Stimulated activated CD8-positive, alpha-beta memory T cell treated with anti-CD3 and anti-CD28 coated beads, Interleukin-7, amount 100 ng/mL, for 48 hours (primary cell): Measurements from ENCODE around the gene ZMYND15.
"Not testable (repeated sequence)": the region's sequence is repeated elsewhere in the genome, so short reads cannot be mapped to it uniquely, and the experiment has no call there.

Experiments used
- DNase-seq, 2 donors: peaks; one replicate each; pipeline ENCODE4 v3.0.0-alpha.2; 2020; ENCODE audit warnings: low read depth in 1 of 2; ENCODE audit errors: extremely low read depth in 1 of 2

Gene ZMYND15, protein sequence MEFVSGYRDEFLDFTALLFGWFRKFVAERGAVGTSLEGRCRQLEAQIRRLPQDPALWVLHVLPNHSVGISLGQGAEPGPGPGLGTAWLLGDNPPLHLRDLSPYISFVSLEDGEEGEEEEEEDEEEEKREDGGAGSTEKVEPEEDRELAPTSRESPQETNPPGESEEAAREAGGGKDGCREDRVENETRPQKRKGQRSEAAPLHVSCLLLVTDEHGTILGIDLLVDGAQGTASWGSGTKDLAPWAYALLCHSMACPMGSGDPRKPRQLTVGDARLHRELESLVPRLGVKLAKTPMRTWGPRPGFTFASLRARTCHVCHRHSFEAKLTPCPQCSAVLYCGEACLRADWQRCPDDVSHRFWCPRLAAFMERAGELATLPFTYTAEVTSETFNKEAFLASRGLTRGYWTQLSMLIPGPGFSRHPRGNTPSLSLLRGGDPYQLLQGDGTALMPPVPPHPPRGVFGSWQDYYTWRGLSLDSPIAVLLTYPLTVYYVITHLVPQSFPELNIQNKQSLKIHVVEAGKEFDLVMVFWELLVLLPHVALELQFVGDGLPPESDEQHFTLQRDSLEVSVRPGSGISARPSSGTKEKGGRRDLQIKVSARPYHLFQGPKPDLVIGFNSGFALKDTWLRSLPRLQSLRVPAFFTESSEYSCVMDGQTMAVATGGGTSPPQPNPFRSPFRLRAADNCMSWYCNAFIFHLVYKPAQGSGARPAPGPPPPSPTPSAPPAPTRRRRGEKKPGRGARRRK

DNA sequence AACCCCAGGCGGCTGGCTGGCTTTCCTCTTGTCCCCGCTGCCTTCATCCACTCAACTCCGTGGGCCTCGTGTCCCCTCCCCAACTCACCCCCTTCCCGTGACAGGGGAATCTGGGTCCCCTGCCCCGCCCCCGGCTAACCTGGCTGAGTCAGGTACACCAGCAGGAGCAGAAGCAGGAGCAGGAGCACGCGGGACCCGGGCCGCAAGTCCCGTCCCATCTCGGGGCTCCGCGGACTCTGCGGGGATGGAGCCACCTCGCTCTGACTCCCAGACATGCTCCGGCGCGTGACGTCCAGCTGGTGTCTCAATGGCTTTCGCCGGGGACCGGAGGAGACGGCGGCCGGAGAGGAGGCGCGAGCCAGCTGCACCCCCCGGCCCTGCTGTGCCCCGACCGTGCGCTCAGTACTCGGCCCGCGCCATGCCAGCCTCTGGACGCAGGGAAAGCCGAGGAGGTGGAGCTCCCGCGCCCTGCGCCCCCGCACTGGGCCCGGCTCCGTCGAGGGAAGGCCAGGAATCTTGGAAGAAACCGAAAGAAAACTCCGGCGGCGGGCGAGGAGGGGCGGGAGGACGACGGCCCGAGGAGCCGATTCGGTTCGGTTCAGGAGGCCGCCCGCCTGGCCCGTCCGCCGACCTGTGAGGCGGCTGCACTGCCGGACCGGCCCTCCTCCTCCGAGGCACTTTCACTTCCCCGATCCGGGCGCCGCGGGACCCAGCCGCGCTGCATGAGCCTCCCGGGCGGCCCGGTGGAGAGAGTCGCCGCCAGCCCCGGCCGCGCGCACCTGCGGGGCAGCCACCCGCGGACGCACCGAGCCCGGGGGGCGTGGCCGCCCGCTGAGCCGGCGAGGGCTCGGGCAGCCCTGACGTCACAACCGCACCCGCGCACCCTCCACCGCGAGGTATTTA is at the start of gene ZMYND15, which contains the start of gene CXCL16:
Gene ZMYND15 (plus strand): TSS at position 712 of the 903 bp plus-strand sequence. CDS start 716 bp downstream, outside the sequence.
Gene CXCL16 (minus strand): TSS at position 807 of the 903 bp plus-strand sequence. CDS start 589 bp downstream, at position 218.
- no peak for DNase-seq

DNA sequence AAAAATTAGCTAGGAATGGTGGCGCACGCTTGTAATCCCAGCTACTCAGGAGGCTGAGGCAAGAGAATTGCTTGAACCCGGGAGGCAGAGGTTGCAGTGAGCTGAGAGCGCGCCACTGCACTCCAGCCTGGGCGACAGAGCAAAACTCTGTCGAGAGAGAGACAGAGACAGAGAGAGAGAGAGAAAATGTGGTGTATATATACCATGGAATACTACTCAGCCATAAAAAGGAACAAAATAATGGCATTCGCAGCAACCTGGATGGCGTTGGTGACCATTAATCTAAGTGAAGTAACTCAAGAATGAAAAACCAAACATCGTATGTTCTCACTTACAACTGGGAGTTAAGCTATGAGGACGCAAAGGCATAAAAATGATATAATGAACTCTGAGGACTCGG is 49.8 kb upstream of the ZMYND15 start:
- DNase-seq = not testable (repeated sequence)

DNA sequence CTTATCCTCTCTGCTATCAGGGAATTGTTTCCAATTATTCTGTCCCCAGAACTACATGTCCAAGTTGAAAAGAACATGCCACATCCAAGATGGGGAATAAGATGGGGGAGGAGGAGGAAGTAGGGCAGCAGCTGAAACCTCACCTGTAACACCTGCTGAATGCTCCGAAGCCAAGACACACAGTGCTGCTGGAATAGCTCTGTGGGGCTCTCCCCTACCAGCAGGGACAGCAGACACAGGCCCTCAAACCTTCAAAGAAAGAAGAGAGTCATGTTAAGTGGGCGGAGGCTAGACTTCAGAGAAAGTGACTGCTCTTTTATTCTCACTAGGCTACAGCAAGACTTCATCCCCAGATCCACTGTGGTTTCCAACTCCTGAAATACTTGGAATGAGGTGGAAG is 48.9 kb upstream of the ZMYND15 start:
- no peak for DNase-seq

DNA sequence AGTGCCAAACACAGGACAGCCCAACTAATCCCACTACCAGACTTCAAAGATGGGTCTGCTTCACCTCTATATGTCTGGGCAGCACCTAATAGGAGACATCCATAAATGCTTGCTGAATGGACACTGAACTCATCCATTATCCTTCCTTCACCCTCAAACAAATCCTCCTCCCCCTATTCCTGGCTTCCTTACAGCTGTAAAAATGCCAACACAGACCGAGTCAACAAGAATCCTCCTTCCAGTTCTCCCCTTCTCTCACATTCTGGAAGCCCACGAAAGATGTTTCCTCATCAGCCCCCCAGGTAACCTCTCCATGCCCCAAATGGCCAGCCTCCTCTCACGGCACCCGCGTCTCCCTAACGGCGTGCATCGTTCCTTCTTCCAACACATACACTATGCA is 47.9 kb upstream of the ZMYND15 start:
- DNase-seq = no peak

DNA sequence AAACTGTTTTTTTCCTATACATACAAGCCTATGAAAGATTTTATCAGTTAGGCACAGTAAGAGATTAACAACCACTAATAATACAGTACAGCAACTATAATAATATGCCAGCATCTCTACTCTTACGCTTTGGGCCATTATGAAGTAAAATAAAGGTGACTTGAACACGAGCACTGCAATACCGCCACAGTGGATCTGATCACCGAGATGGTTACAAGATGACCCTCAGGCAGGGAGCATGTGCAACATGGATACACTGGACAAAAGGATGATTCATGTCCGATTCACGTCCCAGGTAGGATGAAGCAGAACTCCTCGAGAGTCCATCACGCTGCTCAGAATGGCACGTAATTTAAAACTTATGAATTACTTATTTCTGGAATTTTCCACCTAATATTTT is 46.2 kb upstream of the ZMYND15 start:
- DNase-seq = no peak

DNA sequence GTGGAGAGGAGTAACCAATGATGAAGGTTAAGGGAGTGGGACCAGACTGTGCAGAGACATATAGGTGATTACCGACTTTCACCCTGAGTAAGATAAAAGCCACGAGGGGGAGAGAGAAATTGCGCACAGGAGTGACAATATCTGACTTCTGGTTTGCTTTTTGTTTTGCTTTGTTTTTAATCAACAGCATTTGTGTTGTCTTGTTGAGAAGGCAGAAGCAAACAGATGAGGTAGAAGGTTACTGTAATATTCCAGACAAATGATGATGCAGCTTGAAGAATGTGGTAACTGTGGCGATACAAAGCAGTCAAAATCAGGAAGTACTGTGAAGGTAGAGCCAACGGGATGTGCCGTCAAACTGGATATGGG is 43.2 kb upstream of the ZMYND15 start:
- no peak for DNase-seq

DNA sequence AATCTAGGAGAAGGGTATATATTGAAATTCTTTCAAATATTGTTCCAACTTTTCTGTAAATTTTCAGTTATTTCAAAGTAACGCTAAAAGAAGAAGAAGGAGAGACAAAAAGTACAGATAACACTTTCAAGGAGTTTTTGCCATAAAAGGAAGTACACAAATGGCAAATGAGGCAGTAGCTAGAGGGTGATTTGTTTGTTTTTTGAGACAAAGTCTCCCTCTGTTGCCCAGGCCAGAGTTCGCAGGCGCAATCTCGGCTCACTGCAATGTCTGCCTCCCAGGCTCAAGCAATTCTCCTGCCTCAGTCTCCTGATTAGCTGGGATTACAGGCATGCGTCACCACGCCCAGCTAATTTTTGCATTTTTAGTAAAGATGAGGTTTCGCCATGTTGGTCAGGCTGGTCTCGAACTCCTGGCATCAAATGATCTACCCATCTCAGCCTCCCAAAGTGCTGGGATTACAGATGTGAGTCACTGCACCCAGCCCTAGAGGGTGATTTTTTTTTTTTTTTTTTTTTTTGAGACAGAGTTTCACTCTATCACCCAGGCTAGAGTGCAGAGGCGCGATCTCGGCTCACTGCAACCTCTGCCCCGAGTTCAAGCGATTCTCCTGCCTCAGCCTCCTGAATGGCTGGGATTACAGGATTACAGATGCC is 40.1 kb upstream of the ZMYND15 start:
- not testable (repeated sequence) for DNase-seq

DNA sequence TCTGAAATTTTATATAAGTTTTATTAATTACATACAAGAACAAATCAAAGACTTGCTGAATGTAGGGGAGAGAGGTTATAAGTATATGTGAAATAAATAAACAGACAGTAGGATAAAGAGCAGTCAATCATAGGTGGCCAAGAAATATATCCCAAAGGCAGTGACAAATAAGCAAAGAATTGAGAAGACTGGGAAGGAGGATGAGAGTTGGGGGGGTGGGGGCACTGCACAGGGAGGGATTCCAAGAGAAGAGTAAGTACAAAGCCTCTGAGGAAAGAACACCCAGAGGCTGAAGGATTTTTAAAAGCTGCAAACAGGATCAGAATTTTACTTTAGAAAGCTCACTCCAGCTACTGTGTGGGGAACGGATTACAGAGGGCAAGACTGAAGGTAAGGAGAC is 38.5 kb upstream of the ZMYND15 start:
- no peak for DNase-seq

DNA sequence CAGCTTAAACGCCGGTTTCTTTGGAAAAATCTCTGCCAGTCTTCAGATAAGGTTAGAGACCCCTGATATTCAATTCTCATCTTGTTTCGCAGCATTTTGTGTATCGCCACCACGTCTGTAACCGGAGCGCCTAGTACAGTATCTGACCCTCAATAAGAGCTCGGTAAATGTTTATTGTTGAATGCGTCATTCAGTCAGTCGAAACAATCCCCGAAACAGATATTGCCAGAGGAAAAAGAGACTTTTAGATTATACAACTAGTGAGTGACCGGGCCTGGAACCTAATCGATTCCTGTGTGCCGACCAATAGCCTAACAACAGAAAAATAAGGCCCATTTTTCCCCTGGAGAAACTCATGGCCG is 36.3 kb upstream of the ZMYND15 start:
- DNase-seq = no peak

DNA sequence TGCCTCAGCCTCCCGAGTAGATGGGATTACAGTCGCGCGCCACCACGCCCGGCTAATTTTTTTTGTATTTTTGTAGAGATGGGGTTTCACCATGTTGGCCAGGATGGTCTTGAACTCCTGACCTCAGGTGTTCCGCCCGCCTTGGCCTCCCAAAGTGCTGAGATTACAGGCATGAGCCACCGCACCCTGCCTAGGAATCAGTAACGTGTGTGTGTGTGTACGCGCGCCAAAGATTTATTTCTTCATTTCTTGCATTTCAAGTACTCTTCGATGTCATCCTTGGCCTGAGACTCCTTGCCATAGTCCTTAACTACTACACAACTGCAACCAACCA is 35.1 kb upstream of the ZMYND15 start:
- DNase-seq = not testable (repeated sequence)

DNA sequence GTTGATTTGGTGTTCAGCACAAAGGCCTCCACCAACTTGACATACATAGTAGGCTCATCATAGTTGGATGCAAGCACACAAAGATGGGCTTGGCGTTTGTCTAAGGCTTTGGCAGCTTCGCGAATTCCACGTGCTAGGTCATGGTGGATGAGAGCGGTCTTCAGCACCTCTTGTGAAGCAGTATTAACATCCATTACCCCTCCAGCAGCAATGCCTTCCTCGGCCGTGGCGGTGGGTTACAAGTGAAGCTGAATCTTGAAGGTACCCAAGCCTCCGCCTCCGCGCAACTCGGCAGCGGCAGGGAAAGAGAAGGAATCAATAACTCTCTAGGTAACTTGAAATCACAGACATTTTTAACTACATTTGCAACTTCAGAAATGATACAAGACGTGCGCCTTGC is 34.6 kb upstream of the ZMYND15 start:
- no peak for DNase-seq

DNA sequence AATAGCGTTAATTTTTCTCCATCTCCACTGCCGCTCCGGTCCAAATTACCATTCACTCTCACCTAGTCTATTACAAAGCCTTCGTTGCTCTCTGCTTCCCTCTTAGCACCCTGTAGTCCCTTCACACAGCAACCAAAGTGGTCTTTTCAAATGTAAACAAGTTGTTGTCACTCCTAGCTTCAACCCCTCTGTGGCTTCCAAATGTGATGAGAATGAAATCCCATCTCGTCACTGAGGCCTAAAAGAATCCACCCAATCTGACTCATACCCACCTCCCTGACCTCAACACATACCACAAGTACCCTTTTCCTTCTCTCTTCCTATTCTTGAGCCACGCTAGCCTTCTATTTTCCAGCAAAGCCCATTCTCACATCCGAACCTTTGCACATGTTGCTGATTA is 33.5 kb upstream of the ZMYND15 start:
- no peak for DNase-seq

DNA sequence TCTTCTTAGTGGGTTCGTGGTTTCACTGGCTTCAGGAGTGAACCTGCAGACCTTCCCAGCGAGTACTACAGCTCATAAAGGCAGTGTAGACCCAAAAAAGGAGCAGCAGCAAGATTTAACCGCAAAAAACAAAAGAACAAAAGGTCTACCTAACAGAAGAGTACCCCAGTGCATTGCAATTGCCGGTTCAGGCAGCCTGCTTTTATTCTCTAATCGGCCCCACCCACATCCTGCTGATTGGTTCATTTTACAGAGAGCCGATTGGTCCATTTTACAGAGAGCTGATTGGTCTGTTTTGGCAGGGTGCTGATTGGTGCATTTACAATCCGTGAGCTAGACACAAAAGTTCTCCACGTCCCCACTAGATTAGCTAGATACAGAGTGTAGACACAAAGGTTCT is 31.2 kb upstream of the ZMYND15 start:
- DNase-seq = peak in 1 of 2 donors; percentile 58

DNA sequence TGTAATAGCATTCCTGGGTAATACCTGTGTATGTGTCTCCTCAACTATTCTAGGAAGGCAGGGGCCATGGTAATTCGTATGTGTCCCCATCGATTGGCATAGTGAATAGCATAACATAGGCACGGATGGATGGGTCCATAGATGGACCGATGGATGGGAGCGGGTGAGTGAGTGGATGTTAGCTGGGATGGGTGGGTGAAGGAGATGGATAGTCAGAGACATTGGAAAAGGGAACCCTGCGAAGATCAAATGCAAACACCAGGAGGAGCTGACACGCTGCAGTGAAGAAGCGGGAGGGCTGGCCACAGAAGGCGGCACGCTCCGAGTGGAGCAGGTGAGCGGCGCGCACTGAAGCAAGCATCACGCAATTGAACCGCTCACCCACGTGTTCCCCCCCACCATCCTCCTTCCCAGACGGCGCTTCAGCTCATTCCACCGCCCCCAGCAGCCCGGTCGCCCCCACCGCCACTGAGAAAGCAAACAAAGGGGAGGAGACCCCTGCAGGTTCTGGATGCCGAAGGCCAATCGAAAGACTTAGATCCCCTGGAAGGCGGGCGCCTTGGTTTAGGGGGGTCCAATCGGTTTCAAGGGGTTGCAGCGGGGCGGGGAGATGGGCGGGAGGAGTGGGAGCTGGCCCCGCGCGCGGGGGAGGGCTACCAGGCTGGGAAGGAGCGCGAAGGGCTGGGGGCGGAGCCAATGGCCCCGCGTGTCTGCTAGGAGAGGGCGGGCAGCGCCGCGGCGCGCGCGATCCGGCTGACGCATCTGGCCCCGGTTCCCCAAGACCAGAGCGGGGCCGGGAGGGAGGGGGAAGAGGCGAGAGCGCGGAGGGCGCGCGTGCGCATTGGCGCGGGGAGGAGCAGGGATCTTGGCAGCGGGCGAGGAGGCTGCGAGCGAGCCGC is 29.6 kb upstream of the ZMYND15 start, which contains the start of gene ARRB2:
Gene ARRB2 (plus strand): TSS at position 839 of the 899 bp plus-strand sequence. CDS start 90 bp downstream, outside the sequence.
- DNase-seq = peak; percentile 96 to 99

DNA sequence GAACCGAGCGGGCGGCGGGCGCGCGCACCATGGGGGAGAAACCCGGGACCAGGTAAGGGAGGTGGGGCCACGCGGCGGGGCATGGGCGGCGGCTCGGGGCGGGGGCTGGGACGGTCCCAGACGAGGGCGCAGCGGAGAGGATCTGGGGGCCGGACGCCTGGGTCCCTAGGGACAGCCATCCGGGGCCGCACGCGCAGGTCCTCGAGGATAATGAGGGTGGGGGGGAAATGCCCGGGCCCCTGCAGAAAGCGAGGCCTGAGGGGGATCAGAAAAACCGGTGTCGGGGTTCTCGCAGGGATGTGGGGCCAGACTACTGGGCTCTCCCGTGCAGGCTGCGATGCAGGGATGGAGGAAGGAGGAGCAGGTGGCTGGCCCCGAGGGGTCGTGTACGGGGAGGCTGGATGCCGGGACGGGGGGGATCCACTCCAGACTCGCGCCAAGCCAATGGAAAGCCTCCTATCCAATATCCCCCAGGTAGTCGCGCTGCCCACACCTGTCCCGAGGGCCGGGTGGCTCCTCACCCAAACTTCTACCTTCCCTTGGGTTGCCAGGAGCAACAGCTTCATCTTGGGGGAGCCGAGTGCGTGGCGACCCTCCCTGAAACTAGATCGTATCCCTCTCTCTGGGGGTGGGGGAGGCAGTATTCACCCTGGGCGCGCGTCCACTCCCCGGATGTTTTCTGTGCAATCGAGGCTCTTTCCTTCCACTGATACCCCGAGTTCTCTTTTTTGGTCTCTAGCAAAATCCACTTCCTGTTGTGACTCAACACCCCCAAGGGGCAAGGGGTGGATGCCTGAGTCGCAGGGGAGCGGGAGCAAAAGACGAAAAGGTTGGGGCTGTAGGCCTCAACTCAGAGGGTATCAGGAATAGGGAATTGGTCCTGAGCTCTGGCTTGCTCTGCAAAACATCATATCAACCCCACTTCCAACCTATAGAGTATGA is 28.7 kb upstream of the ZMYND15 start:
- DNase-seq = no peak

DNA sequence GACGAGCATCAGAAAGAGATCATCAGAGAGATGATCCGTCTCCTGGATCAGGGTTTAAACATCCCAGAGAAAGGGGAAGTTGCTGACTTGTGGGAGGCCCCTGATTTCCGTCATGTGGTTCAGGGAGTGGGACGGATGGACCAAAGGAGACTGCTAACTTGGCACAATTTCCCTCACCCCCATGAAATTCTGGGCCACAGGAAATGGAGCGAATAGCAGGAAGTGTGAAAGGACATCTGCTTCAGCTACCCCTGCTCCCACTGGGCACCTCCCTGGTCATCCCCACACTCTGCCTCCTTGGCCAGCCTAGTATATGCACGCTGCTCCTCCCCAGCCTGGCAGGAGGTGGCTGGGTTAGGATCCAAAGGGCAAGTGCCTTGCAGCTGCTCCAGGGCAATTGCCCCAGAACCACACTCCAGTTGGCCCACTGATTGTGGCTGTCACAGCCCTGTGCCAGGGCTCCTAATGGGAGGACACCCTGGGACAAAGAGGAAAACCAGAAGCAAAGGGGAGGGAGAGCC is 27.9 kb upstream of the ZMYND15 start:
- no peak for DNase-seq

DNA sequence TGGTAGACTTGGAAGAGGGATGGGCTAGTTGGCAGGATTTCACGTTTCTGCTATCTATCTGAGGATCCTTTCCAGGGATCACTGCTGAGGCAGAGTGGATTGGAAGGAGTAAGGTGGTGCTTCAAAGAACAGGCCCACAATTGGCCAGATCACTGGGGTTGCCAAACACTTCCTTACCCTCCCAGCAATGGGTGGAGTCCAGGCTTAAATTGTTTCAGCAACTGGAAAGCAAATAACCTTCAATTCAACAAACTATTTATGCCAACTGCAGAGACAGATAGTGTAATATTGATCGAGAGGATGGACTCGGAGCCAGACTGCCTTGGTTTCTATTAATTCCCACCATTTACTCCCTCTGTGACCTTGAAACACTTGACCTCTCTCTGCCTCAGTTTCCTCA is 27.1 kb upstream of the ZMYND15 start:
- DNase-seq = no peak

DNA sequence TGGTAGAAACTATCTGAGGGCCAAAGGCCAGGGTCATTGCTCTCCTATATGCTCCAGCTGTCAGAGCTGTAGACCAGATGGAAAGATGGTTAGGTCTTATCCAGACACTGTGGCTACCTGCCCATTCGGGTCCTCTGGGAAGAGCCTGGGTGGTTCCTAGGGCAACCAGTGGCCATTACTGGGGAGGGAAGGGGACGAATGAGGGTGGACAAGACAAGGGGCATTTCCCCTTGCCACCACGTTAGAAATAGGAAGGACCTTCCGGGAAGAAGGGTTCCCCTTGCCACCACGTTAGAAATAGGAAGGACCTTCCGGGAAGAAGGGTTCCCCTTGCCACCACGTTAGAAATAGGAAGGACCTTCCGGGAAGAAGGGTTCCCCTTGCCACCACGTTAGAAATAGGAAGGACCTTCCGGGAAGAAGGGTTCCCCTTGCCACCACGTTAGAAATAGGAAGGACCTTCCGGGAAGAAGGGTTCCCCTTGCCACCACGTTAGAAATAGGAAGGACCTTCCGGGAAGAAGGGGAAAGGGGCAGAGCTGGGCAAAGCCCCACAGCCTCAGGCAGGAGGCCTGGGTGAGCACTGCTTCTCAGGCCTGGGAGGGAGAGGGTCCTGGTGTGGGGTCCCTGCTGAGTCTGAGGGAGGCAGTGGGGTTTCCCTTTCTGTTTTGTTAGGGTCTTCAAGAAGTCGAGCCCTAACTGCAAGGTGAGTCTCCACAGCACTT is 25.1 kb upstream of the ZMYND15 start:
- not testable (repeated sequence) for DNase-seq
